Astrocyte (in vitro differentiated cells and primary cell): ENCODE measurements around the gene ZBTB9.

Source experiments
- EZH2 ChIP-seq: IDR thresholded peaks from 2 replicates; pipeline ENCODE4 v1.6.1; 2012; ENCODE audit warnings: mild to moderate bottlenecking, low read length, inconsistent platforms; ENCODE audit not compliant: insufficient read depth
- TF ChIP-seq, protein P1 (sequence below): IDR thresholded peaks from 2 replicates; pipeline ENCODE4 v1.5.1; 2011; ENCODE audit warnings: low read depth, mild to moderate bottlenecking, inconsistent platforms, low read length, moderate library complexity; ENCODE audit not compliant: insufficient read depth

DNA sequence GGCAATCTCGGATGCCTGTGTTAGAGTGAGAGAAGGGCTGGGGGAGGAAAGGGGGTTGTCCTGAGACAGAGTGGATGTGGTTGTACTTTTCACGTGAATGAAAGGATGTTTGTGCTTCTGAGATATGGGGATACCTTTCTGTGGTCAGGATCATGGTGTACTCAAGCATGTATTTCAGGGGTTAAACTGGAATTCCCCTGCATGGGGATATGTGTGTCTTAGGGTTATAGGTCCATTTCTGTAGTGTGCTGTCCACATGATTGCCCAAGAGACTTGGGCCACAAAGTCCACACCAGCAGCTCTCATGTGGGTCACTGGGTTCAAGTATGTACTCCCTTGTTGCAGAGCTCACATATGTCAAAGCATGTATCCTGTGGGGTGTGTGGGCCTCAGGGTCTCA, 24.0 kb upstream of the ZBTB9 start:
- TF ChIP-seq, protein P1, sequence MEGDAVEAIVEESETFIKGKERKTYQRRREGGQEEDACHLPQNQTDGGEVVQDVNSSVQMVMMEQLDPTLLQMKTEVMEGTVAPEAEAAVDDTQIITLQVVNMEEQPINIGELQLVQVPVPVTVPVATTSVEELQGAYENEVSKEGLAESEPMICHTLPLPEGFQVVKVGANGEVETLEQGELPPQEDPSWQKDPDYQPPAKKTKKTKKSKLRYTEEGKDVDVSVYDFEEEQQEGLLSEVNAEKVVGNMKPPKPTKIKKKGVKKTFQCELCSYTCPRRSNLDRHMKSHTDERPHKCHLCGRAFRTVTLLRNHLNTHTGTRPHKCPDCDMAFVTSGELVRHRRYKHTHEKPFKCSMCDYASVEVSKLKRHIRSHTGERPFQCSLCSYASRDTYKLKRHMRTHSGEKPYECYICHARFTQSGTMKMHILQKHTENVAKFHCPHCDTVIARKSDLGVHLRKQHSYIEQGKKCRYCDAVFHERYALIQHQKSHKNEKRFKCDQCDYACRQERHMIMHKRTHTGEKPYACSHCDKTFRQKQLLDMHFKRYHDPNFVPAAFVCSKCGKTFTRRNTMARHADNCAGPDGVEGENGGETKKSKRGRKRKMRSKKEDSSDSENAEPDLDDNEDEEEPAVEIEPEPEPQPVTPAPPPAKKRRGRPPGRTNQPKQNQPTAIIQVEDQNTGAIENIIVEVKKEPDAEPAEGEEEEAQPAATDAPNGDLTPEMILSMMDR, result no peak
- TF ChIP-seq EZH2, result no peak
